GM21619 (cell line): ENCODE data around the gene APPL2.
"Not testable (repeated sequence)": the region's sequence is repeated elsewhere in the genome, so short reads cannot be mapped to it uniquely, and the experiment has no call there.

Source experiments
- ATAC-seq: cut with Tn5 transposase; IDR thresholded peaks from one replicate; pipeline ENCODE4 v1.9.1; 2021; ENCODE audit not compliant: unreplicated experiment

The APPL2 gene

GRCh38 chr12:105198961-105199360, 37.0 kb downstream of the APPL2 start:
- ATAC-seq, result no peak

DNA sequence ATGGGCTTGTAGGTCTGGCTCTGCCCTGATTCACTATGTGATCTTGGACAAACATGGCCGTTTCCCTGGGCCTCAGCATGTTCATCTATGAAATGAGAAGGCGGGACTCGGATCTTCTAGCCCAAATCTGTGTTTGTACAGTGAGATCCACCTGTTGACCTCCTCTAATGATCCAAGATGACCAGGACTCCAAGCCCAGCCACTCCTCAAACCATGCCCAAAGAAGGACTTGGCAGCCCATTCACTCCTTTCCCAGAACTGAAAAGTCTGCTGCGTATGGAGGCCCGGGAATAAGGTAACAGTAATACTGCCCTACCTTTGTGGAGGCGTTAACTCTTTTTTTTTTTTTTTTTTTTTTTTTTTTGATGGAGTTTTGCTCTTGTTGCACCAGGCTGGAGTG, 39.9 kb downstream of the APPL2 start:
- no peak for ATAC-seq

- no peak for ATAC-seq
Observed at GRCh38 chr12:105194947-105195346, 41.0 kb downstream of the APPL2 start.

- no peak for ATAC-seq
Observed at GRCh38 chr12:105192624-105193225, 43.2 kb downstream of the APPL2 start.

GRCh38 chr12:105190530-105190929, 45.4 kb downstream of the APPL2 start:
- no peak for ATAC-seq

DNA sequence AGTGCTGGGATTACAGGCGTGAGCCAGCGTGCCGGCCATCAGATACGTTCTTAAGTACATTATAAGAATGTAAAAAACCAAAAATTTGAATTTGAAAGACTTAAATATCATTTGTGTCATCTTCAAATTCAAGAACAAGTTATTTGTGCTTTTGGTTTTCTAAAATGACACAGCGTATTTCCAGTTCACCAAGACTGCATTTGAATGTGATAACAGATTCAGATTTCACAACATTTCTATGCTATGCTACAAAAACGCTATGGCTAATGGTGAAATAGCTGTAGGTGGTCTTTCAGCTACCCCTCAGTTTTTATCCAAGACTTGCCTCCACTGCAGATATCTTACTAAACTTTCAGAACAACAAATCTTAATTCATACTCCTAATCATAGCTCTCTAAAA, 46.7 kb downstream of the APPL2 start:
- no peak for ATAC-seq

DNA sequence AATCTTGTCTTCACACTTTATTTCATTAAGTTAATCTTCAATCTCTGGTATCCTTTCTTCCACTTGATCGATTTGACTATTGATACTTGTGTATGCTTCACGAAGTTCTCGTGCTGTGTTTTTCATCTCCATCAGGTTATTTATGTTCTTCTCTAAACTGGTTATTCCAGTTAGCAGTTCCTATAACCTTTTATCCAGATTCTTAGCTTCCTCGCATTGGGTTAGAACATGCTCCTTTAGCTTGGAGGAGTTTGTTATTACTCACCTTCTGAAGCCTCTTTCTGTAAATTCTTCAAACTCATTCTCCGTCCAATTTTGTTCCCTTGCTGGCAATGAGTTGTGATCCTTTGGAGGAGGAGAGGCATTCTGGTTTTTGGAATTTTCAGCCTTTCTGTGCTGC, 52.0 kb downstream of the APPL2 start:
- ATAC-seq, result not testable (repeated sequence)

DNA sequence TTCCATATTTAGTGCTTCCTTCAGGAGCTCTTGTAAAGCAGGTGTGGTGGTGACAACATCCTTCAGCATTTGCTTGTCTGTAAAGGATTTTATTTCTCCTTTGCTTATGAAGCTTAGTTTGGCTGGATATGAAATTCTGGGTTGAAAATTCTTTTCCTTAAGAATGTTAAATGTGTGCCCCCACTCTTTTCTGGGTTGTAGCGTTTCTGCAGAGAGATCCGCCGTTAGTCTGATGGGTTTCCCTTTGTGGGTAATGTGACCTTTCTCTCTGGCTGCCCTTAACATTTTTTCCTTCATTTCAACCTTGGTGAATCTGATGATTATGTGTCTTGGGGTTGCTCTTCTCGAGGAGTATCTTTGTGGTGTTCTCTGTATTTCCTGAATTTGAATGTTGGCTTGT, 52.6 kb downstream of the APPL2 start:
- not testable (repeated sequence) for ATAC-seq

- ATAC-seq, result not testable (repeated sequence)
Observed at GRCh38 chr12:105179114-105179513, 56.9 kb downstream of the APPL2 start.

- no peak for ATAC-seq
Observed at GRCh38 chr12:105177208-105177607, 58.8 kb downstream of the APPL2 start.

DNA sequence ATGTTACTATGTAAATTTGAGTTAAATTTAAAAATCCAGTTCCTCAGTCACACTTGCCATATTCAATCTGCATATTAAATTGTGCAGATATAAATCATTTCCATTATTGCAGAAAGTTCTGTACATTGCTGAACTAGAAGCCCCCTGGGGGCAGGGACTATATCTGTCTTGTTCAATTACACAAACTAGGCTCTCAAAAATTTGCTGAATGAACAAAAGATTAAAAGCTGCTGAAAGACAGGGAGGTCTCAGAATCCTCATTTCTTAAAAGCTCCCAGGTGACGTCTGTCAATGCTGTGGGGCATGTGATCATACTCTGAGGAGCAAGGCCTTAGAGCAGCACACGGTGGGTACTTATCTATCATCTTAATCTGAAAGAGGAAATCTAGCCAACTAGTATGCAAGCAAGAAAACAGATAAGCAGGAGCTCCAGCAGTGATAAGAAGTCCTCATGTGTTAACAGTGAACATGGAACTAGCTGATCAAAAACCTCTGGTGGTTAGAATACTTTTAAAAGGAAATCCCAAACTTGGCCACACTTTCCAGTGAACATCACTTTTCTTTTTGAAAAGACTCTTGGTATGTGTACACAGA, 60.5 kb downstream of the APPL2 start:
- ATAC-seq, result no peak

DNA sequence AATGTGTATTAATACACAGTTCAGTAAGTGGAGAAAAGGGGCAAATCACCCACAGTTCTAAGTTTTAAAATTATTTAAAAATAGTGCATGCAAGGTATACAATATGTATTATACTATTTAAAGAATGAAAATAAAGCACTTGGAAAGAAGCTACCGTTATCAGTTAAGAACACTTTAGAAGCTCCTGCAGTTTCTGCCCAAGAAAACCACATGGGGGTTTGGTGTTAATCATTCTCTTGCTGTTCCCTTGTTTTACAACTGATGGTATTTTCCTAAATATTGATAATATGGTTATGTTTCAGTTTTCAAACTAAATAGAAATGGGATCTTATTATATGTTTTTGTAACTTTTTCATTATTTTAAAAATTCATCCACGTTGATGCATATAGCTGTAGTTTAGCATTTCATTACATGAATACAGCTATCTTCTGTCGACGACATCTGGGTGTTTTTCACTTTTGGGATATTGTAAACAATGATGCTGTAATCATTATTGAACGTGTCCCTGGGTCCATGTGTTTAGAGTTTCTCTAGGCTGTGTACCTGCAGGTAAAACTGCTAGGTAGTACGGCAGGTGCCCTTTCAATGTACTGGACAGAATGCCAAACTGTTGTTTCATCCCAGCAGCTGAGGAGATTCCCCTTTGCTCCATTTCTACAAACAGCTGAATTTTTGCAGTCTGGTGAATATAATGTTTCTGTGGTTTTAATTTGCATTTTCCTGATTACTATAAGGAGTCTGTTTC, 64.1 kb downstream of the APPL2 start:
- no peak for ATAC-seq

GRCh38 chr12:105170139-105170538, 65.8 kb downstream of the APPL2 start:
- ATAC-seq, result no peak

GRCh38 chr12:105168006-105168405, 68.0 kb downstream of the APPL2 start:
- ATAC-seq, result no peak

- ATAC-seq, result no peak
Observed at GRCh38 chr12:105167346-105167745, 68.6 kb downstream of the APPL2 start.

DNA sequence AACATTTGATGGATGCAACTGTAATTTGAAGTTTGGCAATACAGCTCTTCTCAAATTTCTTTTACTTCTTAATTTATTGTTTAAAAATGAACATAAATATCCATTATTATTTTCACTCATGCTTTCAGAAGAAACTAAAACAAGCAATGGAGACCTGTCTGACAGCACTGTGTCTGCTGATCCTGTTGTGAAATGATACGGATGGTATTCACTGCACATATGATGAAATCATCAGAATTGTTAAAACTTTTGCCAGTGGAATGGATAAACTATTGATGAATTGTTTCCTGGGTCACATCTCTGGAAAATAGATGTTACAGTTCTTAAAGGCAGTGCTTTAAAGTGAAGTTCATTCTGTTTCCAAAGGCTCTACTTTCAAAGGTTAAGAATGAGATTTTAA, 69.2 kb downstream of the APPL2 start:
- ATAC-seq, result no peak

DNA sequence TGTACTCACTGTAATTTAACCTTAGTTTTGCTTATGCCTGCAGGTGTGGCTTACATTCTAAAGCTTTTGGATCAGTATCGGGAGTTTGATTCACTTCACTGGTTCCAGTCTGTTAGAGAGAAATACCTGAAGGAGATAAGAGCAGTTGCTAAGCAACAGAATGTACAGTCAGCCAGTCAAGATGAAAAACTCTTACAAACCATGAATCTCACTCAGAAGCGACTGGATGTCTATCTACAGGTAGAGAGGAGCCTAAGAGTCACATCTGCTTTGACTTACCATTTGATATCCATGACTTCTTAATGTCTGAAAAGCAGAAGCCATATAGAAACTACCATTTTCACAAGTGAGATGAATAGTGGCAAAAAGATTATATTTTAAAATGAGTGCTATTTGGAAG, 71.9 kb downstream of the APPL2 start:
- no peak for ATAC-seq

DNA sequence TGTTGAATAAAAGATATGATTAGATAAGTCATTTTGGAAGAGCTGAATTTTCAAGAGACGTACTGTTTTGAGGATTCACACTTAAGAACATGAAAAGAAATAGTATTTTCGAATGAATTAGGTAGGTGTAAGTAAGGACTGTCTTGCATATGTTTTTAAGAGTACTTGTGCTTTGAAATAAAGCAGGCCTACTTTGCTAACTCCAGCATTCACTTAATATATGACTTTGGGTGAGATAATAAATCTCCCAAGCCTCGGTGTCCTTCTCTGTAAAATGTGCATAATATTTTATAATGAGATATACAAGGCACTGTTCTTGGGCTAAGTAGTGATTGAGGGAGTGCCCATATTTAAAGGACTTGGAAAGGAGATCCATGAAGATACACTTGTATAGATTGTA, 73.8 kb downstream of the APPL2 start:
- ATAC-seq, result no peak

- ATAC-seq, result no peak
Observed at GRCh38 chr12:105158876-105159275, 77.1 kb downstream of the APPL2 start.

GRCh38 chr12:105157606-105158005, 78.4 kb downstream of the APPL2 start:
- ATAC-seq, result no peak

DNA sequence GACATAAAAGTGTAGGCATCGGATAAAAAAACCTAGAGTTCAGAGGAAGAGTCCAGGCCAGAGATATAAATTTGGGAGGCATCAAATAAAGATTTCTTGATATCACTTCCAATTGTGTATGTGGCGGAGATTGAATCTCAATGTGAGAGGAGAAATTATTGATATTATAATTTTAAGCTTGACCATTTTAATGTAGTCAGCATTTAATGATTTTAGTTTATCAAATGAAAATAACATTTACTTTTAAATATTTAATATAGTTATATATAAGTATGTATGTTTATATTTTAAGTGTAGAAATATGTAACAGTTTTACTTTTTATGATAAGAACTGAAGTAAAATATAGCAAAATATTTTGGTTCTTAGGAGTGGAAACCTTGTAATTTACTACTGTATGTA, 79.7 kb downstream of the APPL2 start:
- no peak for ATAC-seq

DNA sequence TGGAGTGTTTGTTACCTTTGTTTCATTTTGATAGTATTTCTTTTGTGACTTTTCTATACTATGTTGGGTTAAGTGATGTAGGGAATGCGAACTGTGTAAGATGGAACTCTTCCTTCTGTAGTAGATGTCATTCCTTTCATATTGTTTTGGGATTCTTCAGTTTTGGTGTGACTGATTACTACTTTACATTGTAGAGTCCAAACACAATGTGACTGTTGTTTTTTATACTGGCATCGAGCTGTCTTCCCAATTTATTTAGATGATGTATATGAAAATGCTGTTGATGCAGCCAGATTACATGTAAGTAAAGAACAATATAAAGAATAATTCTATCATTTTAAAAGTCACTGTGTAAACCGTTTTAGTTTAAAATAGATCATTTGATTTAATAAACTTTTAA, 93.7 kb downstream of the APPL2 start:
- ATAC-seq, result no peak
